HEK293 (cell line): ENCODE results near the gene NRN1L.

Experiments used
- WT1 ChIP-seq: fragments of 450-650 bp; formaldehyde crosslinking; IDR thresholded peaks from 2 replicates; pipeline ENCODE4 v1.5.1; 2016; ENCODE audit warnings: missing biosample characterization, missing genetic modification characterization
- ZNF169 ChIP-seq: fragments of 450-650 bp; formaldehyde crosslinking; IDR thresholded peaks from 2 replicates; pipeline ENCODE4 v1.5.1; 2016; ENCODE audit warnings: missing biosample characterization, missing genetic modification characterization
- ZNF274 ChIP-seq, 2 experiments: fragments of 200-500 bp in 1 of 2; fragments of 450-650 bp in 1 of 2; sonication (Bioruptor generic) in 1 of 2; formaldehyde crosslinking in 1 of 2; IDR thresholded peaks; 2 replicates each; pipeline versions ENCODE4 v1.5.1 to v1.6.1; 2014 to 2016; ENCODE audit warnings: borderline replicate concordance in 1 of 2, inconsistent platforms in 1 of 2, low read length in 1 of 2, missing biosample characterization in 1 of 2, missing genetic modification characterization in 1 of 2
- ZNF704 ChIP-seq: fragments of 450-650 bp; formaldehyde crosslinking; IDR thresholded peaks from 2 replicates; pipeline ENCODE4 v1.5.1; 2016; ENCODE audit warnings: missing biosample characterization, missing genetic modification characterization
- ZSCAN30 ChIP-seq: fragments of 450-650 bp; IDR thresholded peaks from 2 replicates; pipeline ENCODE4 v1.5.1; 2018; ENCODE audit warnings: missing biosample characterization, mild to moderate bottlenecking, missing genetic modification characterization, moderate library complexity
- TF ChIP-seq, protein P1 (sequence below): fragments of 450-650 bp; formaldehyde crosslinking; IDR thresholded peaks from 2 replicates; pipeline ENCODE4 v1.5.1; 2016; ENCODE audit warnings: missing biosample characterization, missing genetic modification characterization

GRCh38 chr16:67897231-67897630, 12.5 kb downstream of the NRN1L start:
- no peak for TF ChIP-seq ZNF169 (tag by site-specific recombination)
- TF ChIP-seq, protein P1, sequence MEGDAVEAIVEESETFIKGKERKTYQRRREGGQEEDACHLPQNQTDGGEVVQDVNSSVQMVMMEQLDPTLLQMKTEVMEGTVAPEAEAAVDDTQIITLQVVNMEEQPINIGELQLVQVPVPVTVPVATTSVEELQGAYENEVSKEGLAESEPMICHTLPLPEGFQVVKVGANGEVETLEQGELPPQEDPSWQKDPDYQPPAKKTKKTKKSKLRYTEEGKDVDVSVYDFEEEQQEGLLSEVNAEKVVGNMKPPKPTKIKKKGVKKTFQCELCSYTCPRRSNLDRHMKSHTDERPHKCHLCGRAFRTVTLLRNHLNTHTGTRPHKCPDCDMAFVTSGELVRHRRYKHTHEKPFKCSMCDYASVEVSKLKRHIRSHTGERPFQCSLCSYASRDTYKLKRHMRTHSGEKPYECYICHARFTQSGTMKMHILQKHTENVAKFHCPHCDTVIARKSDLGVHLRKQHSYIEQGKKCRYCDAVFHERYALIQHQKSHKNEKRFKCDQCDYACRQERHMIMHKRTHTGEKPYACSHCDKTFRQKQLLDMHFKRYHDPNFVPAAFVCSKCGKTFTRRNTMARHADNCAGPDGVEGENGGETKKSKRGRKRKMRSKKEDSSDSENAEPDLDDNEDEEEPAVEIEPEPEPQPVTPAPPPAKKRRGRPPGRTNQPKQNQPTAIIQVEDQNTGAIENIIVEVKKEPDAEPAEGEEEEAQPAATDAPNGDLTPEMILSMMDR (tag by site-specific recombination): no peak
- TF ChIP-seq WT1 (tag by site-specific recombination): no peak
- TF ChIP-seq ZNF274 (IDR thresholded peaks at IDR 0.05; ENCODE audit: low read length): no peak
- TF ChIP-seq ZNF274 (tag by site-specific recombination; IDR thresholded peaks at IDR 0.05; ENCODE audit: borderline replicate concordance): no peak
- no peak for TF ChIP-seq ZNF704 (tag by site-specific recombination)
- no peak for TF ChIP-seq ZSCAN30 (tag by site-specific recombination)
